GM18498 (cell line): ENCODE data around the gene DDX17.

Experiments
- ATAC-seq: cut with Tn5 transposase; IDR thresholded peaks from one replicate; pipeline ENCODE4 v1.9.1; 2021; ENCODE audit warnings: mild to moderate bottlenecking, moderate library complexity; ENCODE audit not compliant: unreplicated experiment

Gene DDX17

GRCh38 chr22:38506118-38506962 is at the start of gene DDX17:
DDX17 (minus strand) TSS chr22:38506311.
- peak; percentile 81 for ATAC-seq

DNA sequence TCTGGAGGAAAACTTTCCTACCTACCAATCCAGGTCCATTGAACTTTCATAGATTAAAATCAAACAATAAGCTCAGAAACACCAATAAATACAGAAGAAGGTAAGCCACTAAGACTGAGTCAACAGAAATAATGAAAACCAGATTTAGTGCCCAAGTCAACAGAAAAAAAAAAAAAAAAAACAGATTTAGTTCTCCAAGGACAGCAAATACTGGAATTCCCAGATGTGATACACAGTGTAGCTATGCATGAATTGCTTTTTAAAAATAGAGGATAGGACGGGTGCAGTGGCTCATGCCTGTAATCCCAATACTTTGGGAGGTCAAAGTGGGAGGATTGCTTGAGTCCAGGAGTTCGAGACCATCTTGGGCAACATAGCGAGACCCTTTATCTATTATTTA is 48.2 kb upstream of the DDX17 start:
- ATAC-seq, result no peak

DNA sequence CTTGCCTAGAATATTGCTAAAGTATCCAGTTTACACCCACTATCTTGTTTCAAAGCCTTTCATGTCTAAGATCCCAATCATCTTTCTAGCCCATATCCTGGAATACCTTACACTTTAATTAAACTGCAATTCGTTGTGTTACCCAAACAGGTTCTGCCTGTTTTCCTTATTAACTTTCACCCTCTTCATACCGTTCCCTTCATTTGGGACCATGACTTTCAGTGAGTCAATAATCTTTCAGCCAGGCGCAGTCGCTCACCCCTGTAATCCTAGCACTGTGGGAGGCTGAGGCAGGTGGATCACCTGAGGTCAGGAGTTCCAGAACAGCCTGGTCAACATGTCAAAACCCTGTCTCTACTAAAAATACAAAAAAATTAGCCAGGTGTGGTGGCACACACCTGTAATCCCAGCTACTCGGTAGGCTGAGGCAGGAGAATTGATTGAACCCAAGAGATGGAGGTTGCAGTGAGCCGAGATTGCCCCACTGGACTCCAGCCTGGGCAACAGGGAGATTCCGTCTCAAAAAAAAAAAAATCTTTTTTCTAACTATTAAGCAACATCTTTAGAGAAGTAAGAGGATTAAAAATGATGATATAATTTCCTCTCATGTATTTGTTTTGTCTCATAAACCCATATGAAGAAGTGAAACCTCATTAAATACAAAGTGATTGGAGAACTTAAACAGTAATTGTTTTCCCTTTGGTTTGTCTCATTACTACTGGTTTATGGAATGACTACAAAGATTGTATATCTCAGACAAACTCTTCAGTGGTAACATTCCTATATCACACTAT is 43.2 kb upstream of the DDX17 start:
- ATAC-seq, result no peak

DNA sequence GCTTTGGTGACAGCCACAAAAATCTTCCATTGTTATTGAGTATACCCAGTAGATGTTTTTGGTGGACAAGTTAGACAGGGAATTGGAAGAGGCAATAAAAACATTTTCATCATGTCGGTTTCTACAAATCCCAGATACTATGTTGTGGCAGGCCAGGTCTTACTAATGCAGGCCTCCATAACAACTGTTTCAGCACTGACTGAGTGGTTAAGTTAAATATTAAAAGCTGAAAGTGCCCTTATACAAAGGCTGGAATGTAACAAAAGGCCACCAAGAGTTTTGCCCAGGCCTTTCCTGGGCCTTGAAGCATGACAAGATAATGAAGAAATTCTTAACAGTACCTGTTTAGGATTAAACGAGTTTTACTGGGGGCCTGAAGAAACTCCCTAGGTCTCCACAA is 34.6 kb upstream of the DDX17 start:
- ATAC-seq, result no peak

GRCh38 chr22:38531251-38531938 is 25.3 kb upstream of the DDX17 start:
- no peak for ATAC-seq

DNA sequence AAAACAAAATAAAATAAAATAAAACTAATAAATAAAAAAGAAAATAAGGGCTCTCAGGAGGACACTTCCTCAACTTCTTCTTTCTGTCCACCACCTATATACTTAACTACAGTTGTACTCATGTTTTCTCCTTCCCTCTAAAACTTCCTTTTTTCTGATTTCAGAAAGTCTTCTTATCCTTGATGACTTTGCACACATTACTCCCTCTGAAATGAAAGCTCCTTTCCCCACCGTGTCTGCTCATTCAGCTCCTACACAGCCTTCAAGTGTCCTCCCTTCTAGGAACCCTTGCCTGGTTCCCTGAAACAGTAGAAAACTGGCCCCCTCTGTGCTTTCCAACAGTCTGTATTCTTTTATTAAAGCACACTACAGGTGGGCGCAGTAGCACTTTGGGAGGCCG is 18.3 kb upstream of the DDX17 start:
- ATAC-seq, result no peak

GRCh38 chr22:38523479-38523878 is 17.4 kb upstream of the DDX17 start:
- ATAC-seq, result no peak

DNA sequence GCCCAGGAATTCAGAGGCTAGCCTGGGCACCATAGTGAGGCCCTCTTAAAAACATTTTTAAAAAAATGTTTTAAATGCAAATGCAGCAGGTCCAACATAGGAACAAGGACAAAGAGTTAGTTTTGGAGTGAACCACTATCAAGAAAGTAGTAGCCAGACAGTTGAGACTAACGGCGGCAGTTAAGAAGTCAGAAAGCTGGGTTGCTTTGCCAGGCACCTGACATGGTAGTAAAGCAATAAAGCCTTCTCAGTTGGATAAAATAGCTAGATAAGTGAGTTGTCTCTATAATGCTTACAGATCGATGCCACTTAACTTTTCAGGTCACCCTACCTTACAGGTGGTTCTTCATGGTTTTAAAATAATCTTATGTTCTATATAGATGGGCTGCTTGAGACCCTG is 16.9 kb upstream of the DDX17 start:
- ATAC-seq, result no peak

DNA sequence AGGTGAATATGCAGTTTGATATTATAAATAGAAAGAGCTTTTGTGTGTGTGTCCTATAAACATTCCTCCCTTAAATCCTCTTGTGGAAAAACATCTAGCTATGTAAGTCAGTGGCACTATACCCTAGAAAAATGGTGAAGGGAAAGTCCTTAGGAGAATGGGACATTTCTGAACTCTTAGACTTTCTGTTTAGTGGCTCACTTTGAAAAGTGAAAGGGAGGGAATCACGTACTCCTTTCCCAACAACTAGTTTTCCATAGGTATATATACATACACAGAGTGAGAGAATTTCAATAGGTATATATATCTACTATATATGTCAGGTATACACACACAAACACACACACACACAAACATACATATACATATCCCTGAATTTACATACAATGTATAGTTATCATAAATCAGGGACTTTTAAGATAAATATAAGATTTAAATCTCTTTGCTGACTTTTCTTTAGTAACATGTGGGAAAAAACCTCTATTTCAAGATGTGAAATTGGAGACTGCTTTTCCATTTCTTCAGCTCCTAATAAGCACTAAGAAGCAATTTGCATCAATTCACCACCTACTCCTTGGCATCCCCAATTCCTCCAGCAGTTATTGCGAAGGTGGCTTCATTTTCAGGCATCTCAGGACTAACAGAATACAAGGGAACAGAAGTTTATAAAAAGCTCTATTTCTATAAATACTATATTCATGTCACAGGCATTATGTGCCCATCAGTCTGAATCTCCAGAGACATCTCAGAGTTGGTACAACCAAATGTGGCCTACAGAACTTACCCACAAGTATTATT is 13.5 kb upstream of the DDX17 start:
- ATAC-seq, result no peak

DNA sequence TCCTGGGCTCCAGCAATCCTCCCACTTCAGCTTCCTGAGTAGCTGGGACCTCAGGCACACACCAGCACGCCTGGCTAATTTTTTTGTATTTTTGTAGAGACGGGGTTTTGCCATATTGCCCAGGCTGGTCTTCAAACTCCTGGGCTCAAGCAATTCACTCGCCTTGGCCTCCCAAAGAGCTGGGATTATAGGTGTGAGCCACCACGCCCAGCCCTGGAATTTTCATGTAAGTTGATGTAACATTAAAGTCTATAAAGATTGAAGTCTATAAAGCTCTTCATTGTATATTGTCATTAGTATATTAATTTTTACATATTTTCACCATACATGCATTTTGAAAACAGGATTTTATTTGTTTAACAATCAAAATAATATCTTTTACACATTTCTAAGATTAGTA is 12.5 kb upstream of the DDX17 start:
- ATAC-seq, result no peak

DNA sequence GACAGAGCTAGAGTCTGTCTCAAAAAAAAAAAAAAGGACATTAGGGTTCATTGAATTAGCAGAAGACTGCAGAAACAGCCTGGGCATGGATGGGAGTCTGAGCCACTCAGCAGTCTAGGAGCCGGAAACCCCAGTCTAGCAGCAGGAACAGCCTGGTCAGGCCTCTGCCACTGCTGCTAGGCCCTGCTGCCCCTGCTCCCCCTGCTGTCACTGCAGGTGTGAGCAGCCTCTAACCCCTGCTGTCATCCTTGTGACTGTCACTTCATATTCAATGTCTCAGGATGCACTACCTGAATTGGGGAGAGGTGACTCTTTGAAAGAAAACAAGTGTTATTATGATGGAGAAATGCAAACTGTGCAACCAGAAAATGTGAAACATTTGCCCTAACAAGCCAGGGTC is 7.0 kb upstream of the DDX17 start:
- ATAC-seq, result no peak

DNA sequence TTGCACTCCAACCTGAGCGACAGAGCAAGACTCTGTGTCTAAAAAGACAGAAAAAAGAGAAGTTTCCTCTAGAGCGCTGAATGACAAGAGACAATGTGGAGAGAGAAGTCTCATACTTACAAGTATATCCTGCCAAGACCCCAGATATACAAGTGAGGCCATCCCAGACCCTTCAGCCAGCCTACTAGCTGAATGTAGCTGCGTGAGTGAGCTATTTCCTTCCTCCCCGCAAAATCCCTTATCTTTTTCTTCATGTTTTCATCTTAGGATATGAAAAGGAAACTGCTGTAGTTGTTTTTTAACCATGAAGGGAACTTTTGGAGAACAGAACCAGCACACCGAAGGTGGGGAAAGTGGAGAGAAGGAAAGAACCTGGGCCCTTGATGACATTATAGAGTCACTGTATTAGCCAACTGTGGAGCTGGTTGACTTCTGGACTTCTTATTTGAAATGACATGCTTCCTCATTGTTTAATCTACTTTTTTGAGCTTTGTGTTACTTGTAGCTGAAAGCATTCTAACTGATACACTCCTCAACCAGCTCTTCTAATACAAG is 4.4 kb upstream of the DDX17 start:
- no peak for ATAC-seq

DNA sequence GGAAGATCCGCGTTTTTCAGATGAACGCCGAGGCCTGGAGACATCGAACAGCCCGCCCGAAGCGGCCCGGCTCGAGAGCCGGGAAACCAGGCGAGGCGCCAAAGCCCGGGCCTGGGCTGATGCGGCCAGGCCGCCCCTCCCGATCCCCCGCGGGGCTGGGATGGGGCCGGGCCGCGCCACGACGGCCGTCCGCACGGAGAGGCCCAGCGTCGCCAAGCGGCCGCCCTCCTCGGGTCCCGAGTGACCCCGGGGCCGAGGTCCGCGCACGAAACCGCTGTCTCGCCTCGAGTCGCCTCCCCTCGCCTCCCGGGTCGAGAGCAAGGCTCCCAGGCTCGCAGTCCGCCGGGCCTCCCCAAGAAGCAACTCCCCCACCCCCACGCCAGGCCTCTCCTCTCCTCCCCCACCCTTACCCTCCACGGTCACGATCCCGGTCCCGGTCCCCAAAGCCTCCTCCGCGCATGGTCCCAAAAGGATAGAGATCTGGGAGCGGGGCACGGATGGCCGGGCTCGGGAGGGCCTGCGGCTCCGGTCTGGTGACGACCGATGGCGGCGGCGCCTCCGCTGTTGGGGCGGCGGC is 482 bp downstream of the DDX17 start:
- peak; percentile 31 for ATAC-seq

GRCh38 chr22:38504731-38505540 is 1.2 kb downstream of the DDX17 start:
- no peak for ATAC-seq

GRCh38 chr22:38503021-38503420 is 3.1 kb downstream of the DDX17 start:
- ATAC-seq, result no peak

DNA sequence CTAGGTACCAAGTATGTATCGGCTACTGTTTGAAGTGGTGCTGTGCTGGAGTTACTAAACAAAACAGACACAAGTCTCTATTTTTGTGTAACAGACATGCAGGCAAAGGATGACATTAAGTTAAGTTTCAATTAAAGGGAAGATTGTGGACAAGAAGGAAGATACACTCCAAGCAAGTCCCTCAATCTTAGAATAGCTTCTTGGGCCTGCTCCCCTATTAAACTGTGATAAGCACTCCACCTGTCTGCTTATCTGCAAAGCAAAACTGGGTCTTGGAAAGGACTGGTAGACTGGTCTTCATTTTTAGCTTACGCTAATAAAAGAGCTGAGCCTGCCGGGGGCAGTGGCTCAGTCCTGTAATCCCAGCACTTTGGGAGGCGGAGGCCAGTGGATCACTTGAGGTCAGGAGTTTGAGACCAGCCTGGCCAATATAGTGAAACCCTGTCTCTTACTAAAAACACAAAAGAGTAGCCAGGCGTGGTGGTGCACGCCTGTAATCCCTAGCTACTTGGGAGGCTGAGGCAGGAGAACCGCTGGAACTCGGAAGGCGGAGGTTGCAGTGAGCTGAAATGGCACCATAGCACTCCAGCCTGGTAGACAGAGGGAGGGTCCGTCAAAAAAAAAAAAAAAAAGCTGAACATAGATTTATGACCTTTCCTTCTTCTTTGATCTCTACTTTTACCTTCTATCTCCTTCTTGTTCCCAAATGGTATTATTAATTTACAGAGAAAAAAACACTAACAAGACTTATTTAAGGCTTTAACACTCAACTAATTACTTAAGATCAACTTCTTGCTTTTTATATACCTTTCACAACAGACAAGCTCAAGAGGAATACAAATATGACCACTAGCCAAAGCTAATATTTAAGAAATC is 4.1 kb downstream of the DDX17 start:
- no peak for ATAC-seq

- no peak for ATAC-seq
Observed at GRCh38 chr22:38497869-38498268, 8.2 kb downstream of the DDX17 start.

GRCh38 chr22:38494939-38495338 is 11.2 kb downstream of the DDX17 start:
- ATAC-seq, result no peak
